Activated T-cell treated with anti-CD3 and anti-CD28 coated beads, Interleukin-2, amount 50 U/mL, for 48 hours (primary cell): Measurements from ENCODE around the gene LXN.

Experiments used
- DNase-seq, 2 experiments: peaks; one replicate each; pipeline ENCODE4 v3.0.0-alpha.2; 2020

LXN gene

DNA sequence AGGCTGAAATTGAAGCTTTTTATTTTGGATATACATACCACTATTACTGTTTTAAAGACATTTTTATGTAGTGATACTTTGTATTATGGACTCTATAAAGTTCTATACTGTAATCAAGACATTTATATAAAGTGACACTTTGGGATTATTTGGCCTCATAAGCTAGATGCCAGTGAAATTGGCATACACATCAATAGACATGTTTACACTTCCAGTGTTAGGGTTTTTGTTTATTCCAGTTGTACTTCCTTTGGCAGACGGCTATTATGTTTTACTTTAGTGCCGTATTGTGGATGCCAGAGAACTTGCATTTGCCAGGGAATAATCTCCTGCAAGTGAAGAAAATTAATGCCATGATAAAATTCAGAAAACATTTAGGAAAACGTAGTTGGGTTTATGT is 6.0 kb downstream of the LXN start:
- no peak for DNase-seq

DNA sequence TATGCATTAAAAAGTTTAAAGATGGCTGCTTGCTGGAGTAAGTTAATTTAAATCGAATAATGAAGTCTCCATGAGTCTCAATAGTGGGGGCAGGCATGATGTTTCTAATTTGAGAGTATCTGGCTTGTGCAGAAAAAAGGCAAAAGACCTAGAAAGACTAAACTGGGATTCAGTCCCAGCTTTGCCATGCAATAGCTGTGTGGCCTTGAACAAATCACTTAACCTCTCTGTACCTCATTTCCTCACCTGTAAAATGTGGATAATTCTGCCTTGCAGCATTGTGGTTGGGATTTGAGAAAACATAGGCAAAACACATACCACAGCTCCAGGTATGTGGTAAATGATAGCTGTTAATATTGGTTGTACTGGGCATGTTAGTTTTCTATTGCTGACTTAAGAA is 8.6 kb downstream of the LXN start:
- no peak for DNase-seq

DNA sequence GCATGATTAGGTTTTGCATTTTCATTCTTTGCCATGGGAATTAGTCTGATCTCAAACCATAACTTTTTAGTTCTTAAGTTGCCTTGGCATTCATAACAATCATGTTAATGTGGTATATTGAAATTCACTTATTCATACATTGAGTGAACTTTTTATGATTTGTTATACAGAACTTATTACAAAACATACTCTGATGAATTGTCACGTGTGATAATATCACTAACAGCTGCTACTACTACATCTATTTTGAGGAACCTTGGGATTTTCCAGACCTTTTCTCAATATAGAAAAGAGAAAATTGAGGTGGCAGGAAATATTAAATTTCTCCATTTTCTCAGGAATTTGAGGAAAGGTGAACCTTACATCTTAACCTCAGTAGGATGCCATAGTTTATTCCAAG is 9.2 kb downstream of the LXN start:
- no peak for DNase-seq

DNA sequence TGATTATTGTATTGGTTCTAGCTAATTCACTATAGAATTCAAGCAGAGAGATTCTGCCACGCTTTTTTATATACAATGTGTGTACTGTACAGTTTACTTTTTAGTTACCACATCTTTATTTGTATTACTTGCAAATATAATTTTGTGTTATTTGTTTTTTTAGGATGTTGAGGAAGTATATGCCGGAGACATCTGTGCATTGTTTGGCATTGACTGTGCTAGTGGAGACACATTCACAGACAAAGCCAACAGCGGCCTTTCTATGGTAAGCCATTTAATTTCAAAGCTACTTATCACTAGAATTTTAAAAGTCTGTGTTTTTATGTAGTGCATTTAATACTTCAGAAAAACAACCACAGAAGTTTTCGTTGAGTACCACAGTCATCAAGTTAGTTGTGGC is 11.7 kb downstream of the LXN start:
- no peak for DNase-seq

DNA sequence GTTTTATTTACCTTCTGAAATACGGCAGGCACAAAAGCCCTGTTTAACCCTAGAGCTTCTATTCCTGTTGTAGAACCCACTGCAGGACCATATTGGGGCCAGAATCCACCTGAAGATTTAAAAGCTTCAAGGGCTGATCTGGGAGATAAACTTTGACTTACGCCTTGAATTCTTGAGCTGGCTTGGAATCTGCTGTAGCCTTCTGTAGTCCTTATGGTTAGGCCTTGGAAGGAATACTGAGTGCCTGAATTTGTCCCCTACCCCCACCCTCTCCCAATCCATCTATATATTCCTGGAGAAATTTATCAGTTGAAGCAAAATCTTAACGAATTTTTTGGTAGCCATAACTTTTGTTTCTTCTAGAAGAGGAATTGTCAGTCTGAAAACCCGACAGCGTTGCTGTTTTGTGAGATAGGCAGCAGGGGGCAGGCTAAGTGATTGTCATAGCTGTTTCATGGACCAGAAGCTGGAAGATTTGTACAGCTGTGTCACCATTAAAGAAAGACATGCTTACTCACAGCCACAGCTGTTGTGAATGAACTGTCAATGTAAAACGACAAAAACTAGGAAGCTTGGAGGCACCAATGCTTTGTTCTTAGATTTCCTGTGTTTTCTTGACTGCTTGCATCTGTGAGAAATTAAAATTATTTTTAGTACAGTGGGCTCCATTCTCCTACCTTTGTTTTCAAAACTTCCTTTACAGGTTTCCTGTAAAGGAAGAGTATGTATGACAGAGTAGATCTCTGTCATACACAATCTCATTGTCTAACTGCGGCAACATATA is 12.8 kb downstream of the LXN start:
- peak; percentile 49 to 64 for DNase-seq

DNA sequence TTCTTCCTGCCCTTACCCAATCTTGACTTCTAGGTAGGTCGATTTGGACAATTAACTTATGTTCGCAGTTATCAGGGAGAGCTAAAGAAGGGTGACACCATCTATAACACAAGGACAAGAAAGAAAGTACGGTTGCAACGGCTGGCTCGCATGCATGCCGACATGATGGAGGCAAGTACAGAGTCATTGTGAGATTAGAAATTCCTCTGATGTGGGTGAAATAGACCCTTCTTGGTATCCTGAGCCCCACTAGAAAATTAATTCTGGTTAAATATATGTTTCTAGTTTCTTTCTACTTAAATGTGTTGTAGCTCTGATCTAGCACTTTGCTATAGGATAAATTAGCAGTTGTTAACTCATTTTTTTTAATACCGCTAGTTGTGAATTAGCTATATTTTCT is 13.6 kb downstream of the LXN start:
- no peak for DNase-seq

DNA sequence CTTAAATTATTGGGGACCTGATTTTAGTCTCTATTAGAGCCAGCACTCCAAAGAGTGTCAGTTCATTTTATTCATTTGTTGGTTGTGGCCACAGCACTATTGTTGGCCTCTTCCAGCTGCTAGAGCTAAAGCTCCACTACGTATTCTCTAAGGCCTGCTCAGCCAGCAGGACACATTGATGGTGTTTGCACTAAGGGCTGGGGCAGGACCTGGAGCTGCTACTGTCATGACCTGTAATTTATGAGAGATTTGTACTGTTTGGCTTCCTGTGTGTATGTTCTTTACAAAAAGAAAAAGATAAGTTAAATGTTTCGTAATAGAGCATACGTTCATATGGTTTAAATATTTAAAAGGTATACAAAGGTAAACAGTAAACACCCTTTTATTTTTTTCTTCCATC is 20.0 kb downstream of the LXN start:
- no peak for DNase-seq

DNA sequence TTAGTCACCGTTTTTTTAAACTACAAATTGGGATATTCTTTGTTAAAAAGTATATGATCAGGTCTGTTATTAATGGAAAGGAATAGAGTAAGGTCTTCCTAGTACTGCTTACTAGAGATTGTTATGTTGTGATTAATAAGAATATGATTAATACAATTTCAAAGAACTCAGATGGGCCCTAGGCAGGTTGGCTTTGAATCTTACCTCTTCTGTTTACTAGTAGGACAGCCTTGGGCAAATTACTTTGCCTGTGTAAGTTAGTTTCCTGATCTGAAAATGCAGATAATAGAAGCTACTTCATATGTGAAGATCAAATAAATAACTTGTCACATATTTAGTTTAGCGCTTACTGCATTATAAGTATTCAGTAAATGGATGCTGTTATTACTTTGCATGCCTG is 21.3 kb downstream of the LXN start:
- DNase-seq: no peak

DNA sequence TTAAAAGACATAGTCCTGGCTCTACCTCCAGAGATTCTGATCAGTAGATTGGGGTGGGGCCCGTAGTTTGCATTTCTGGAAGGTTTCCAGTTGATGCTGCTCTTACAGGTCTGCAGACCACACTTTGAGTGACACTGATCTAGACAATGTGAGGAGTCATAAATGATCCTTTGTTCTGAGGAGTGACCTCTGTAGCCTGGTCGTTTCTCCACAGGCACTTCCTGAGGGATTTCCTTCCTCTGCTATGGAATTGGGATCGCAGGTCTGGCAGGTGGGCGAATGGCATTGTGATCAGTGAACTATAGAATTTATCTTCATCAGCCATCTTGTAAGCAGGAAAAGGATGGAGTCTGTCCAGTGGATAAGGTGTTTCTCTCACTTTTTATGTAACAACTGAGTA is 22.7 kb downstream of the LXN start:
- DNase-seq: no peak

DNA sequence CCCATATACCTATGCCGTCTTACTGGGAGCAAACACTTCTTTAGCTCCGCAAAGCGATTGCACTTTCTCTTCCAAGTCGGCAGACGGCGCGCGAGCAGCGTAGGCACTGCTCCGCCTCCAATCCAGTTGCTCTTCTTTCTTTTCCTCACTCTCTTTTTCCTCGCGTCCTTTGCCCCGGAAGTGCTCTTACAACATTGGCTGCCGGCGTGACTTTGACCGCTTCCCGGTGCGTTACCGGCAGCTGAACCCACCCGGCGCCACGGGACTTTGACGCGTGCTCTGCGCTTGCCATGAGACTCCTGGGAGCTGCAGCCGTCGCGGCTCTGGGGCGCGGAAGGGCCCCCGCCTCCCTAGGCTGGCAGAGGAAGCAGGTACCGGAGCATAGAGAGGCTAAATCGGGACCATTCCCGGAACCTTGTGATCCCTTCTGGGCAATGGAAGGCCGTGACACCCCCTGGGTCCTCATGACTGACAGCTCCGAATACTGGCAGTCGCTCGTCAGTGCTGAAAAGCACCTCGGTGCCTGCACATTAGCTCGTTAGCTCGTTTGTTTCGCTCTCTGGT is 28.0 kb downstream of the LXN start, which contains the start of gene GFM1:
Gene GFM1, plus strand, starts transcription at position 183 of the 564 bp plus-strand sequence. Its CDS starts 108 bp downstream, at position 291.
- peak; percentile 87 to 90 for DNase-seq

DNA sequence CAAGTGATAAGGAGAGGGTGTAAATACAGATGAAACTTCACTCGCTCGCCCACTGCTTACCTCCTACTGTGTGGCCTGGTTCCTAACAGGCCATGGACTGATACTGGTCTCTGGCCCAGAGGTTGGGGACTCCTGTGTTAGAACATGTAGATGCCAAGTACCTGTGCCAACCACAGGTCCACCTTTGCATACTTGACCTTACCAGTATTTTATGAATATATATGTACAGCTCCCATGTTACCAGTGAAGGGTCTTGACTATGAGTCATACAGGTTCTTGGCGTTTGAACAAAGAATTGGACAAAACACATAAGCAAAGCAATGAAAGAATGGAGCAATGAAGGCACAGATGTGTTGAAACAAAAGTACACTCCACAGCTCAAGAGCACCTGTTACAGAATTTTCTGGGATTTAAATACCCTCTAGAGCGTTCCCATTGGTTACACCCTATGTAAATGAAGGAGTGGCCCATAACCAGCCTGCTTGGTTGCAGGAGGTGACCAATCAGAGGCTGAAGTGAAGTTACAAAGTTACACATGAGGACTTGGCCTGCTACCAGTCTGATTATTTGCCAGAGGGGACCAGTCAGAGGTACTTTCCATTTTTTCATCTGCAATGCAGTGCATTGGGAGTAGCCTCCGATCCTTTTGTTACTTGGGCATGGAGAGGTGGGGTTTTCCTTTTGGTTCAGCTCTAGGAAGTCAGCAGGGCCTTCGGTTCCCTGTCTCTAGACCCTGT is 29.8 kb downstream of the LXN start:
- DNase-seq: no peak

DNA sequence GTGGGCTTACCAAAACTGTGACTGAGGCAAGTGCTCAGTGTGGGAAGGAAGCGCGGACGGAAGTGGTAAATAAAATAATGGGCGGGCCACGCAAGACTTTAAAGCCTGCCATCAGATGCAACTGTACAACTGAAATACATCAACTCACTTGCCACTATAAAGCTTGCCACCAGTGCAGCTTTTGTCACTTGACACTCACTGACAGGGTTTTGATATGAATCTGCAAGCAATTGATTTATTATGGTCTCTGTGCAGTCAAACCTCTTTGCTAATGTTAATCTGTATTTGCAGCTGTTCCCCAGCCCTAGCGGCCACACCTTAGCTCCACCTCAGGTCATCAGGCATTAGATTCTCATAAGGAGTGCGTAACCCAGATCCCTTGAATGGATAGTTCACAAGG is 30.4 kb downstream of the LXN start:
- DNase-seq: no peak

DNA sequence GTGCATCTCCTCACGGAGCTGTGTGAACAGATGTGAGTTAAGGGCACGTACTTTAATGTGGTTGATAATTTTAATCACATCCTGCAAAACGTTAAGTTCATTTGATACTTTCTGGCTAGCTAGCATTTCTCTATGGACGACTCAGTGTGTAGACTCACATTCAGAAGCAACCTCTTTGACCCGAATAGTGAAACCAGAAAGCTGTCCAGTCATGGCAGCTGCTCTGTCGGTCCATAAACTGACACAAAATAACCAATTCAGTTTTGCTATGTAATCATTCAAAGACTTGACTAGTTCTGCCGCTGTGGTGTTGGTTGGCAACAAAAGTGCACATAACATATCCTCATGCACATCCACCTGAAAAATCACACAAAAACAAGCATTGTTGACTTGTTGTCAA is 31.8 kb downstream of the LXN start:
- DNase-seq: no peak

DNA sequence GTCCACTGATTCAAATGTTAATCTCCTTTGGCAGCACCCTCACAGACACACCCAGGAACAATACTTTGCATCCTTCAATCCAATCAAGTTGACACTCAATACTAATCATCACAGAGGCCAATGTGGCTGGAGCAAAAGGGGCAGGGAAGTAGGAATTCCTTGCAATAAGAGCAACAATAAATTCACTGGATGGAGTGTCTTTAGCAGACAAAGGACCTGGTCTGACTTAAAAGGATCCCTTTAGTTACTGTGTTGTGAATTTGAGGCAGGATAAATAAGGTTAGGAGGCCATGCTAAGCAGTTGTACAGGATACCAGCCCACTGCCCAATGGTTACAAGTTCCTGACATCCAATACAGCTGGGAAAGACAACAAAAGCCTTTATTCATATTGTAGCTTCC is 40.5 kb downstream of the LXN start:
- DNase-seq: no peak

DNA sequence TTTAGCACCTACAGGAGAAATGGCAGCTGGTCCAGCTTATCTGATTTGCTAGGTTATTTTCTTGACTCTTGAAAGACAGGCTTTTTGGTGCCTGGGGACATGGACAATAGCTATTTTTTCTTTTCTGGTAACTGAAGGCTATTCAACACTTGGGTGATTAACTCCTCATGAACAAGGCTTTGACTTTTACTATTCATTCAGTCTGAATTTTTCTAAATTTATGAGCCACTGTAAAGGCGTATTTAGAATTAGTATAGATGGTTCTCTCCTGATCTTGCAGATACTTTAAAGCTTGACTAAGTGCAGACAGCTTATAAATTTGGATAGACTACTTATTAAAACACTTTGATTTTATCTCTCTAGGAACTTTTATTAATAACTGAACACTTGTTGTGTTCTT is 46.6 kb downstream of the LXN start:
- DNase-seq: no peak

DNA sequence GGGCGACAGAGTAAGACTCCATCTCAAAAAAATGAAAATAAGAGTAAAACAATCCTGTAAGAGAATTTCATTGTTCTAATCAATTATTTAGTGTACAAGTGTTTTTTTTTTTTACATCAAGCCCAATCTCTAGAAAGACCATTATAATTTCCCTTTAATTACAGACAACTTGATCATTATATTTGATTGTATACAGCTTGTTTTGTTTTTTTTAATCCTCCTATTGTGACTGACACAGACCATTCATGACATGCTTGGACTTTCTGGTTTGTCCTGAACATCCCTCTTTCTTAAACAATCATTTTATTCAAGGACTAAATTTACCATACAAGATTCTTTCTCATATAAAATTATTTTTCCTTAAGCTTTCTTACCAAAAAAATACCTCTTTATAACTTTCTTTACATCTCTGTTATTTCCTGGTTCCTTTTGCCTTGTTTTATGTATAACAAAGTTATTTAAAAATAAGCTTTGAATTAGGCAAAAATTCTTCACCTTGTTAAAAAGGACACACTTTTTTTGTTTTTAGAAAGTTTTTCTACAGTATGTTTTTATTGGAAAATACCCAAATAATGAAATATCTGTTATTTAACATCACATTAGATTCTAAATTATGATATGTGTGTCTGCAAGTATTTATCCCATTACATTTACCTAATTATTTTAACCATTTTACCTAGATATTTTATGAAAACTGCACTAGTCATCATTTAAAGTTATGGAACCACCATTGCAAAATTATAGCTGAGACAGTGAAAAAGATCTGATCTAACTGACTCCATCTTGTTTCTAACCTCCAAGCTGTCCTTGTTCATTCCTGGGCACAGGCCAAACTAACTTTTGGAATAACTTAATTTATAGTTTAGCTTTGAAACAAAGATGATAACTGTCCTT is 54.2 kb downstream of the LXN start:
- no peak for DNase-seq
